Esophagus (tissue), 2 donors: Measurements from ENCODE around the gene ANK2. TPM values are rescaled to one million over a fixed set of nuclear protein-coding genes. Genes with fewer than 3 reads are reported as not detected.

Experiments used
- H3K27ac ChIP-seq, 2 donors: one replicate each; pipeline ENCODE4 v1.5.1; 2013; ENCODE audit warnings: low read depth in 2 of 2, mild to moderate bottlenecking in 2 of 2, inconsistent platforms in 1 of 2, low read length in 1 of 2, moderate library complexity in 1 of 2
- H3K27me3 ChIP-seq, 2 donors: one replicate each; pipeline ENCODE4 v1.6.1; 2013; ENCODE audit warnings: low read length in 2 of 2, control low read depth in 1 of 2, mild to moderate bottlenecking in 1 of 2; ENCODE audit not compliant: insufficient read depth in 2 of 2, control insufficient read depth in 1 of 2
- H3K36me3 ChIP-seq, 2 donors: one replicate each; pipeline ENCODE4 v1.6.1; 2013; ENCODE audit warnings: low read length in 1 of 2; ENCODE audit not compliant: control insufficient read depth in 2 of 2, insufficient read depth in 2 of 2
- H3K4me1 ChIP-seq, 2 donors: one replicate each; pipeline ENCODE4 v1.6.1; 2013; ENCODE audit warnings: low read length in 1 of 2; ENCODE audit not compliant: control insufficient read depth in 2 of 2, insufficient read depth in 2 of 2
- H3K4me3 ChIP-seq, 2 donors: one replicate each; pipeline ENCODE4 v1.5.1; 2013; ENCODE audit warnings: low read length in 2 of 2, mild to moderate bottlenecking in 2 of 2, low read depth in 1 of 2, moderate library complexity in 1 of 2
- H3K9me3 ChIP-seq, 2 donors: one replicate each; pipeline ENCODE4 v1.6.1; 2013; ENCODE audit warnings: mild to moderate bottlenecking in 2 of 2, low read depth in 1 of 2, low read length in 1 of 2, moderate library complexity in 1 of 2; ENCODE audit not compliant: control insufficient read depth in 2 of 2, insufficient read depth in 1 of 2
- WGBS, 2 donors: extraction: QIAGEN DNeasy Blood & Tissue Kit; methylation state at CpG; one replicate each; pipeline ENCODE4 v1.1.7; 2013; 5-methylcytosine and 5-hydroxymethylcytosine counted together
- polyA plus RNA-seq, 2 donors: library from polyadenylated mRNA; stranded (reverse); fragments of 200-250 nt; gene quantifications; one replicate each; pipeline ENCODE4 v1.2.3, GENCODE V29; 2013
- donor health status: healthy with polysubstance abuse.
- donor health status: Bipolar disorder and iron deficiency.

ANK2 gene
- polyA plus RNA-seq, 2 donors: 0.51 to 1.4 TPM

DNA sequence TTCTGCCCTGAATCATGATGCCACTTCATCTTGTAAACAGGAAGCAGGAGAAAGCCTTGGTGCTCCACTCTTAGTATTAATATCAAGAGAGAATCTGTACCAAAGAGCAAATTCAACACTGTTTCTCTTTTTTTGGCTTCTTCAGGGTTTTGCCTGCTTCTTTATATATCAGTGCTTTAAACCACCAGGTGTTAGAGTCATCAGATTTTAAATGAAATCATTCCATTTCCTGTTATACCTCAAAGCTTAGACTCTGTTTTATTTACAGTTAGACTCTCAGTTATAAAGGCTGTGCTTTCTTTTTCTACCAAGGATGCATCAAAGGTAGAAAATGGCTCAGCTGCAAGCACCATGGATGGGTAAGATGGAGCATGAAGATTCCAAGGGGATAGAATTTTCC, 361.2 kb downstream of the ANK2 start:
- H3K27me3 ChIP-seq: no peaks in the 10 kb centered on the region
- H3K4me3 ChIP-seq: no peak overlapping the region
- no peaks in the 10 kb centered on the region for H3K36me3 ChIP-seq
- no peaks in the 10 kb centered on the region for H3K9me3 ChIP-seq
- H3K27ac ChIP-seq: no peak overlapping the region
- peaks cover 0 to 2% of the 10 kb centered on the region in 2 donors for H3K4me1 ChIP-seq

DNA sequence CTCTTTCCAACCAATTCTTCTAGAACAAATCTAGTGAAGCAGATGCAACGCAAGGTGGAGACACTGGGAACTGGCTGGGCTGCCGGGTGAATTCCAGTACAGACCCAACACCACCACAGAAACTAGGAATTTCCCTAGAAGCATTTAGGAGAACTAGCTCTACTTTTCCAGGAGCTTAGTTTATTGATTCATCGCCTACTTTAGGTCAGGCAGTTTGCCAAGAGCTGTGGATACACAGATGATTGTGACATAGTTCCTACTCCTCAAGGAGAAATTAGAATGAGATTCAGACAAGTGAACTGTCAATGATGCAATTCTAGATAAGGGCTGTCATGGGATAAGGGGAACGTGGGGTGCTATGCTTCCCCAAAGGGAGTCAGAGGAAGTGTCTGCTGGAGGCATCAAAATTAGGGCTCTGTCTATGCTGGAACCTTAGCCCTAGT, 362.1 kb downstream of the ANK2 start:
- Histone ChIP-seq H3K27ac (no peak overlapping the region), H3K4me3 (no peak overlapping the region), H3K27me3 (no peaks in the 10 kb centered on the region), H3K9me3 (no peaks in the 10 kb centered on the region), H3K36me3 (no peaks in the 10 kb centered on the region), H3K4me1 (peaks cover 0 to under 1% of the 10 kb centered on the region in 2 donors)
- WGBS, 2 donors: 28 to 36% methylated on average over 4 of the region's 4 CpGs

DNA sequence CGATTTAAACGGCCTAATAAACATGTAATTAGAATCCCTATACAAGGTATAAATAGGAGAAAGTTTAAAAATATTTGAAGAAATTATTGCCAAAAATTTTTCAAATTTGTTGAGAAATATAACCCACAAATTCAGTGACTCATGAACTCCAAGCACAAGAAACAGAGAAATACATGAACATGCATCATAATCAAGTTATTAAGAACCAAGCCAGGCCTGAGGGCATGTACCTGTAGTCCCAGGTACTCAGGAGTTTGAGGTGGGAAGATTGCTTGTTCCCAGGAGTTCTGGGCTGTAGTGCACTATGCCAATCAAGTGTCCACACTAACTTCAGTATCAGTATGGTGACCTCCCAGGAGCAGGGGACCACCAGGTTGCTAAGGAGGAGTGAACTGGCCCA, 370.2 kb downstream of the ANK2 start:
- Histone ChIP-seq H3K27me3 (no peaks in the 10 kb centered on the region), H3K4me3 (no peak overlapping the region), H3K27ac (no peak overlapping the region), H3K4me1 (no peaks in the 10 kb centered on the region), H3K36me3 (no peaks in the 10 kb centered on the region), H3K9me3 (peaks cover 0 to 2% of the 10 kb centered on the region in 2 donors)
- WGBS, 2 donors: 95% methylated on average over 2 of the region's 2 CpGs

DNA sequence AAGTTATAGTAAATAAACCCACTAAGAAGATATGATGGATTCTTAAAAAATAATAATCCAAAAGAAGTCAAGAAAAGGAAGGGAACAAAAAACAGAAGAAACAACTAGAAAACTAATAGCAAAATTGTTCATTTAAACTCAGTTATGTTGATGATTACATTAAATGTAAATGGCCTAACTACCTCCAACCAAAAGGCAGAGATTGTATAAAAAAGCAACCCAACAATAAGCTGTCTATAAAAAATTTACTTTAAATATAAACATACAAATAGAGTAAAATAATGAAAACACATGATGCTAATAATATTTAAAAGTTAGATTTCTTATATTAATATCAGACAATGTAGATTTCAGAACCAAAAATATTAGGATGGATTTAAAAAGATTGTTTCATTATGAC, 371.5 kb downstream of the ANK2 start:
- Histone ChIP-seq H3K27ac (no peak overlapping the region), H3K4me3 (no peak overlapping the region)

DNA sequence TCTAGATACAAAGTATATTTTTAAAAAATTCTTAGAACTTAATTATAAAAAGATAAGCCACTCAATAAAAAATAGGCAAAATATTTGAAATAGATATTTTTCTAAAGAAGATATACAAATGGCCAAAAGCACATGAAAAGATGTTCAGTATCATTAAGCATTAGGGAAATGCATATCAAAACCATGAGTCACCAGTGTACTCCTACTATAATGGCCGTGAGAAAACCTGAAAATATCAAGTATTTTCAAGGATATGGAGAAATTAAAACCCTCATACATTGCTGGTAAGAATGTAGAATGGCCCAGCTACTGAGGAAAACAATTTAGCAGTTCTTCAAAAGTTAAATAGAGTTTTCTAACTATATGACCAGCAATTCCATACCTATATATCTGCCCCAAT, 374.2 kb downstream of the ANK2 start:
- H3K4me3 ChIP-seq: no peak overlapping the region
- no peaks in the 10 kb centered on the region for H3K27me3 ChIP-seq
- no peaks in the 10 kb centered on the region for H3K4me1 ChIP-seq
- H3K27ac ChIP-seq: no peak overlapping the region
- 47 to 68% methylated on average over 1 of the region's 1 CpG for WGBS, 2 donors
- no peaks in the 10 kb centered on the region for H3K36me3 ChIP-seq
- H3K9me3 ChIP-seq: peaks cover 0 to 2% of the 10 kb centered on the region in 2 donors

More for the DNA sequence above, 371.5 kb downstream of the ANK2 start:
- H3K36me3 ChIP-seq: no peaks in the 10 kb centered on the region
- H3K27me3 ChIP-seq: no peaks in the 10 kb centered on the region
- no peaks in the 10 kb centered on the region for H3K4me1 ChIP-seq
- peaks cover 0 to 2% of the 10 kb centered on the region in 2 donors for H3K9me3 ChIP-seq

DNA sequence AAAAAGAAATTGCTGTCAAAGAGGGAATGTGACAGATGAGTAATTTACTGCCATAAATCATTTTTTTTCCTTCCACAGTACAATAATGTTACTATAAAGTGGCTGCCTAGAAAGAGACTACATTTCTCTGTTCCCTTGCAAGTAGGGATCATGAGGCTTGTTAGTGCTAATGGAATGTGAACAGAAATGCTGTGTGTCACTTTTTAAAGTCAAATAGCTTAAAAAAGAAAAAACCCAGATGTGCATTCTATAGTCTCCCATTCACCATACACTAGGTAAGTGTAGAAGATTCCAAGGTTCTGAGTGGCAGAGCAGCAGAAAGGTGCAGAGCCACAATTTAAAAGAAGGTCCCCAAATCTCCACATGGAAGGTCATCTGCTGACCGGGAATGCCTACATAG, 383.7 kb downstream of the ANK2 start:
- no peaks in the 10 kb centered on the region for H3K27me3 ChIP-seq
- H3K9me3 ChIP-seq: no peaks in the 10 kb centered on the region
- 92% methylated on average over 1 of the region's 1 CpG for WGBS, 2 donors
- H3K4me3 ChIP-seq: no peak overlapping the region
- H3K27ac ChIP-seq: no peak overlapping the region
- no peaks in the 10 kb centered on the region for H3K4me1 ChIP-seq
- no peaks in the 10 kb centered on the region for H3K36me3 ChIP-seq
